Fibroblast of pulmonary artery (primary cell): Measurements from ENCODE around the gene MTA2.
"Not testable (repeated sequence)": the region's sequence is repeated elsewhere in the genome, so short reads cannot be mapped to it uniquely, and the experiment has no call there.

Experiments used
- DNase-seq: peaks from one replicate; pipeline ENCODE4 v3.0.0-alpha.2; 2010; ENCODE audit warnings: low read depth
- H3K4me3 ChIP-seq: replicated peaks from 2 replicates; pipeline ENCODE4 v1.5.1; 2011; ENCODE audit warnings: low read depth, mild to moderate bottlenecking, control low read depth, low read length, moderate library complexity
- CTCF ChIP-seq: IDR thresholded peaks from 2 replicates; pipeline ENCODE4 v1.5.1; 2011; ENCODE audit warnings: mild to moderate bottlenecking, control low read depth, low read length, inconsistent platforms; ENCODE audit errors: missing control alignments

MTA2 gene

GRCh38 chr11:62601372-62602140, at the start of gene MTA2:
Gene MTA2, minus strand, starts transcription at chr11:62601865. Its CDS starts 415 bp downstream, at chr11:62601450.
- peak within 1 kb of the TSS; percentile 92 for H3K4me3 ChIP-seq
- TF ChIP-seq CTCF: no peak
- DNase-seq: peak; percentile 99

GRCh38 chr11:62650283-62650682, 48.6 kb upstream of the MTA2 start:
- not testable (repeated sequence) for H3K4me3 ChIP-seq, DNase-seq

GRCh38 chr11:62649486-62649885, 47.8 kb upstream of the MTA2 start:
- TF ChIP-seq CTCF: no peak
- no peak overlapping the region for H3K4me3 ChIP-seq
- DNase-seq: no peak

- no peak overlapping the region for H3K4me3 ChIP-seq
- TF ChIP-seq CTCF: no peak
- DNase-seq: no peak
These were observed 47.3 kb upstream of the MTA2 start for GRCh38 chr11:62648967-62649364.

GRCh38 chr11:62648185-62648966, 46.7 kb upstream of the MTA2 start:
- no peak for DNase-seq
- no peak overlapping the region for H3K4me3 ChIP-seq
- no peak for TF ChIP-seq CTCF

GRCh38 chr11:62647609-62648005, 45.9 kb upstream of the MTA2 start:
- no peak for DNase-seq
- TF ChIP-seq CTCF: no peak
- H3K4me3 ChIP-seq: no peak overlapping the region

GRCh38 chr11:62646825-62647608, 45.4 kb upstream of the MTA2 start:
- DNase-seq: no peak
- no peak overlapping the region for H3K4me3 ChIP-seq
- TF ChIP-seq CTCF: no peak
